Measurements from ENCODE around the gene HOXA10.

Gene HOXA10

GRCh38 chr7:27173956-27174873, at the start of gene HOXA10:
HOXA10 (minus strand) TSS chr7:27174320; CDS start chr7:27174306, 14 bp downstream.
- no peak for DNase-seq

- DNase-seq: no peak
These were observed 47.2 kb upstream of the HOXA10 start for GRCh38 chr7:27221201-27221797.

- no peak for DNase-seq
These were observed 46.4 kb upstream of the HOXA10 start for GRCh38 chr7:27220440-27220955.

- DNase-seq: no peak
These were observed 45.7 kb upstream of the HOXA10 start for GRCh38 chr7:27219821-27220220.

- no peak for DNase-seq
These were observed 43.8 kb upstream of the HOXA10 start for GRCh38 chr7:27217951-27218350.

- no peak for DNase-seq
These were observed 41.2 kb upstream of the HOXA10 start for GRCh38 chr7:27215356-27215755.

GRCh38 chr7:27214239-27214950, 40.3 kb upstream of the HOXA10 start:
- no peak for DNase-seq

- DNase-seq: no peak
These were observed 39.5 kb upstream of the HOXA10 start for GRCh38 chr7:27213433-27214238.

- DNase-seq: no peak
These were observed 38.6 kb upstream of the HOXA10 start for GRCh38 chr7:27212497-27213432.

- no peak for DNase-seq
These were observed 37.7 kb upstream of the HOXA10 start for GRCh38 chr7:27211764-27212204.

- DNase-seq: no peak
These were observed 36.9 kb upstream of the HOXA10 start for GRCh38 chr7:27211084-27211446.

GRCh38 chr7:27210441-27211083, 36.4 kb upstream of the HOXA10 start:
- peak; percentile 46 for DNase-seq

- DNase-seq: no peak
These were observed 35.9 kb upstream of the HOXA10 start for GRCh38 chr7:27209933-27210440.

GRCh38 chr7:27208998-27209397, 34.9 kb upstream of the HOXA10 start:
- no peak for DNase-seq

- DNase-seq: no peak
These were observed 33.3 kb upstream of the HOXA10 start for GRCh38 chr7:27207348-27207985.

GRCh38 chr7:27205325-27206280, 31.5 kb upstream of the HOXA10 start:
- DNase-seq: no peak

- no peak for DNase-seq
These were observed 30.8 kb upstream of the HOXA10 start for GRCh38 chr7:27204851-27205322.

- DNase-seq: no peak
These were observed 30.0 kb upstream of the HOXA10 start for GRCh38 chr7:27203964-27204594.
